ENCODE results near the gene CHGA. TPM values are rescaled to one million over a fixed set of nuclear protein-coding genes. Genes with fewer than 3 reads are reported as not detected.

Gene CHGA
- total and polyA plus RNA-seq, 2 of the 8 experiments (the other 6 are each of a cell fraction or from before 2014, with no cell fraction given), result 17.5 to 28.2 TPM

GRCh38 chr14:92964124-92965109 is 41.5 kb downstream of the CHGA start (continued):
- TF ChIP-seq ATF2 (IDR thresholded peaks at IDR 0.05; ENCODE audit: low read length), result no peak
- TF ChIP-seq RFX5 (IDR thresholded peaks at IDR 0.05; ENCODE audit: borderline replicate concordance, low read depth, low read length), result no peak

Data from H1 (cell line).